Loucy (cell line): ENCODE results near the gene POPDC2.

Source experiments
- H2AFZ ChIP-seq: fragments of 200-600 bp; sonication (generic); 2 replicates; pipeline ENCODE4 v1.6.0; 2016; ENCODE audit warnings: antibody characterized with exemption, mild to moderate bottlenecking, low read length, moderate library complexity
- H3F3A ChIP-seq: fragments of 200-600 bp; 2 replicates; pipeline ENCODE4 v1.6.0; 2016; ENCODE audit warnings: antibody characterized with exemption, low read depth, mild to moderate bottlenecking
- H3K27me3 ChIP-seq: fragments of 200-600 bp; sonication (generic); 2 replicates; pipeline ENCODE4 v1.6.1; 2014; ENCODE audit warnings: low read length, mild to moderate bottlenecking; ENCODE audit not compliant: insufficient read depth, poor library complexity, severe bottlenecking
- H3K36me3 ChIP-seq: fragments of 200-600 bp; sonication (generic); 2 replicates; pipeline ENCODE4 v1.6.1; 2016; ENCODE audit warnings: low read length; ENCODE audit not compliant: insufficient read depth
- H3K4me1 ChIP-seq: fragments of 200-600 bp; sonication (generic); 2 replicates; pipeline ENCODE4 v1.5.1; 2014; ENCODE audit warnings: low read length, mild to moderate bottlenecking; ENCODE audit not compliant: insufficient read depth, poor library complexity, severe bottlenecking
- H3K4me2 ChIP-seq: fragments of 200-600 bp; sonication (generic); 2 replicates; pipeline ENCODE4 v1.6.0; 2014; ENCODE audit warnings: antibody characterized with exemption, low read length, low read depth, mild to moderate bottlenecking; ENCODE audit not compliant: poor library complexity, severe bottlenecking
- H3K4me3 ChIP-seq: fragments of 200-600 bp; sonication (generic); 2 replicates; pipeline ENCODE4 v1.5.1; 2014; ENCODE audit warnings: low read length, mild to moderate bottlenecking, mixed read lengths; ENCODE audit not compliant: poor library complexity, severe bottlenecking
- H3K79me2 ChIP-seq: fragments of 200-600 bp; sonication (generic); 2 replicates; pipeline ENCODE4 v1.6.1; 2014; ENCODE audit warnings: low read length; ENCODE audit not compliant: insufficient read depth
- H3K9ac ChIP-seq: fragments of 200-600 bp; sonication (generic); 2 replicates; pipeline ENCODE4 v1.6.0; 2014; ENCODE audit warnings: mild to moderate bottlenecking, low read depth, low read length, moderate library complexity; ENCODE audit not compliant: poor library complexity, severe bottlenecking
- H3K9me2 ChIP-seq: fragments of 200-600 bp; sonication (generic); replicated peaks from 2 replicates; pipeline ENCODE4 v1.6.1; 2016; ENCODE audit warnings: low read depth, low read length, mixed read lengths
- H3K9me3 ChIP-seq: fragments of 200-600 bp; sonication (generic); 2 replicates; pipeline ENCODE4 v1.6.1; 2014; ENCODE audit warnings: mild to moderate bottlenecking, antibody characterized with exemption, low read length, low read depth; ENCODE audit not compliant: insufficient read depth
- H4K20me1 ChIP-seq: fragments of 200-600 bp; sonication (generic); 2 replicates; pipeline ENCODE4 v1.6.0; 2014; ENCODE audit warnings: antibody characterized with exemption, low read length, mild to moderate bottlenecking; ENCODE audit not compliant: insufficient read depth, poor library complexity, severe bottlenecking
- CTCF ChIP-seq: fragments of 200-600 bp; sonication (generic); conservative IDR thresholded peaks from 2 replicates; pipeline ENCODE4 v1.5.1; 2014; ENCODE audit warnings: mild to moderate bottlenecking, antibody characterized with exemption, low read length
- EZH2phosphoT487 ChIP-seq: fragments of 200-600 bp; IDR thresholded peaks from 2 replicates; pipeline ENCODE4 v1.6.1; 2018; ENCODE audit warnings: antibody characterized with exemption, mild to moderate bottlenecking, moderate library complexity, borderline replicate concordance

The POPDC2 gene

GRCh38 chr3:119630880-119631329, 29.5 kb downstream of the POPDC2 start:
- Histone ChIP-seq H3K36me3 (no peaks in the 10 kb centered on the region), H3K4me1 (no peaks in the 10 kb centered on the region), H3K9ac (no peak overlapping the region)

GRCh38 chr3:119630128-119630879, 30.1 kb downstream of the POPDC2 start:
- no peaks in the 10 kb centered on the region for H3K9me2 ChIP-seq
- no peak overlapping the region for H3K9ac ChIP-seq
- no peak for TF ChIP-seq CTCF
- TF ChIP-seq EZH2phosphoT487, result no peak
- no peaks in the 10 kb centered on the region for H3F3A ChIP-seq
- H2AFZ ChIP-seq, result no peak overlapping the region
- H3K4me2 ChIP-seq, result no peak overlapping the region
- H3K4me3 ChIP-seq, result no peak overlapping the region
- H3K4me1 ChIP-seq, result no peaks in the 10 kb centered on the region
- no peaks in the 10 kb centered on the region for H3K36me3 ChIP-seq
- H3K9me3 ChIP-seq, result no peaks in the 10 kb centered on the region
- no peaks in the 10 kb centered on the region for H3K79me2 ChIP-seq
- H4K20me1 ChIP-seq, result no peaks in the 10 kb centered on the region
- H3K27me3 ChIP-seq, result no peaks in the 10 kb centered on the region

More at GRCh38 chr3:119630880-119631329, 29.5 kb downstream of the POPDC2 start:
- no peaks in the 10 kb centered on the region for H3K9me3 ChIP-seq
- no peak for TF ChIP-seq EZH2phosphoT487
- no peak for TF ChIP-seq CTCF
- H2AFZ ChIP-seq, result no peak overlapping the region
- H3K9me2 ChIP-seq, result no peaks in the 10 kb centered on the region
- H3K27me3 ChIP-seq, result no peaks in the 10 kb centered on the region
- H3K4me2 ChIP-seq, result no peak overlapping the region
- H4K20me1 ChIP-seq, result no peaks in the 10 kb centered on the region
- H3F3A ChIP-seq, result no peaks in the 10 kb centered on the region
- no peak overlapping the region for H3K4me3 ChIP-seq
- H3K79me2 ChIP-seq, result no peaks in the 10 kb centered on the region

DNA sequence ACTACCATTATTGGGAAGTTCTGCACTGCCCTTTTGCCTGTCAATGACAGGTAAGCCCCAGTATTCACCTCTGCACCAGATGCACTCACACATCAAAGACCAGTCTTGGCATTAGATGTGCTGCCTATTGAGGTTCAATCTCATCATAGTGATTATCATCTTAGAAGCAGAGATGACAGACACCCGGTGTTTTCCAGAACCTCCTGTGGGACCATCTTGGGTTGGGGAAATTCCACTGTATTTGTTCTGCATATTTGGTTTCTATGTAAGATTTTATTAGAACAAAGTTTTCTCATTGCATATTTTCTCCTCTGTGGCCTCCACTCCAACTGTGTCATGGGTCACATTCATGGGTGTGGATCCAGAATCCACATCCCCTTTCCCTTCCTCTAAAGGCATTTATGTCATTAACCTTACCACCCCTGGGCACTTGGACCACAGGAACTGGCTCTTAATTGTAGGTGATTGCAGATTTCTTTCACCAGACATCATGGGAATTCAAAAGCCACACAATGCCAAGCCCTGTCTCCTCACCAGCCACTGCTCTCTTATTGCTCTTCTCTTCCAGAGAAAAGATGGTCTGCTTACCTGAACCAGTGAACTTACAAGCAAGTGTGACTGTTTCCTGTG, 31.5 kb downstream of the POPDC2 start:
- Histone ChIP-seq H3K4me3 (no peak overlapping the region), H3K27me3 (no peaks in the 10 kb centered on the region), H3K79me2 (no peaks in the 10 kb centered on the region), H3K4me1 (no peaks in the 10 kb centered on the region), H3K36me3 (no peaks in the 10 kb centered on the region), H3K9ac (no peak overlapping the region), H3K9me3 (no peaks in the 10 kb centered on the region), H3K9me2 (no peaks in the 10 kb centered on the region), H3K4me2 (no peak overlapping the region), H4K20me1 (no peaks in the 10 kb centered on the region), H2AFZ (no peak overlapping the region), H3F3A (no peaks in the 10 kb centered on the region)
- no peak for TF ChIP-seq CTCF
- TF ChIP-seq EZH2phosphoT487, result no peak
